Loucy (cell line): Measurements from ENCODE around the gene C6orf120.

Experiments
- H2AFZ ChIP-seq: fragments of 200-600 bp; sonication (generic); 2 replicates; pipeline ENCODE4 v1.6.0; 2016; ENCODE audit warnings: antibody characterized with exemption, mild to moderate bottlenecking, low read length, moderate library complexity
- H3F3A ChIP-seq: fragments of 200-600 bp; 2 replicates; pipeline ENCODE4 v1.6.0; 2016; ENCODE audit warnings: antibody characterized with exemption, low read depth, mild to moderate bottlenecking
- H3K27me3 ChIP-seq: fragments of 200-600 bp; sonication (generic); 2 replicates; pipeline ENCODE4 v1.6.1; 2014; ENCODE audit warnings: low read length, mild to moderate bottlenecking; ENCODE audit not compliant: insufficient read depth, poor library complexity, severe bottlenecking
- H3K36me3 ChIP-seq: fragments of 200-600 bp; sonication (generic); 2 replicates; pipeline ENCODE4 v1.6.1; 2016; ENCODE audit warnings: low read length; ENCODE audit not compliant: insufficient read depth
- H3K4me1 ChIP-seq: fragments of 200-600 bp; sonication (generic); 2 replicates; pipeline ENCODE4 v1.5.1; 2014; ENCODE audit warnings: low read length, mild to moderate bottlenecking; ENCODE audit not compliant: insufficient read depth, poor library complexity, severe bottlenecking
- H3K4me2 ChIP-seq: fragments of 200-600 bp; sonication (generic); 2 replicates; pipeline ENCODE4 v1.6.0; 2014; ENCODE audit warnings: antibody characterized with exemption, low read length, low read depth, mild to moderate bottlenecking; ENCODE audit not compliant: poor library complexity, severe bottlenecking
- H3K4me3 ChIP-seq: fragments of 200-600 bp; sonication (generic); 2 replicates; pipeline ENCODE4 v1.5.1; 2014; ENCODE audit warnings: low read length, mild to moderate bottlenecking, mixed read lengths; ENCODE audit not compliant: poor library complexity, severe bottlenecking
- H3K79me2 ChIP-seq: fragments of 200-600 bp; sonication (generic); 2 replicates; pipeline ENCODE4 v1.6.1; 2014; ENCODE audit warnings: low read length; ENCODE audit not compliant: insufficient read depth
- H3K9ac ChIP-seq: fragments of 200-600 bp; sonication (generic); 2 replicates; pipeline ENCODE4 v1.6.0; 2014; ENCODE audit warnings: mild to moderate bottlenecking, low read depth, low read length, moderate library complexity; ENCODE audit not compliant: poor library complexity, severe bottlenecking
- H3K9me2 ChIP-seq: fragments of 200-600 bp; sonication (generic); replicated peaks from 2 replicates; pipeline ENCODE4 v1.6.1; 2016; ENCODE audit warnings: low read depth, low read length, mixed read lengths
- H3K9me3 ChIP-seq: fragments of 200-600 bp; sonication (generic); 2 replicates; pipeline ENCODE4 v1.6.1; 2014; ENCODE audit warnings: mild to moderate bottlenecking, antibody characterized with exemption, low read length, low read depth; ENCODE audit not compliant: insufficient read depth
- H4K20me1 ChIP-seq: fragments of 200-600 bp; sonication (generic); 2 replicates; pipeline ENCODE4 v1.6.0; 2014; ENCODE audit warnings: antibody characterized with exemption, low read length, mild to moderate bottlenecking; ENCODE audit not compliant: insufficient read depth, poor library complexity, severe bottlenecking
- EZH2phosphoT487 ChIP-seq: fragments of 200-600 bp; IDR thresholded peaks from 2 replicates; pipeline ENCODE4 v1.6.1; 2018; ENCODE audit warnings: antibody characterized with exemption, mild to moderate bottlenecking, moderate library complexity, borderline replicate concordance
- TF ChIP-seq, protein P1 (sequence below): fragments of 200-600 bp; sonication (generic); conservative IDR thresholded peaks from 2 replicates; pipeline ENCODE4 v1.5.1; 2014; ENCODE audit warnings: mild to moderate bottlenecking, antibody characterized with exemption, low read length

Gene C6orf120

DNA sequence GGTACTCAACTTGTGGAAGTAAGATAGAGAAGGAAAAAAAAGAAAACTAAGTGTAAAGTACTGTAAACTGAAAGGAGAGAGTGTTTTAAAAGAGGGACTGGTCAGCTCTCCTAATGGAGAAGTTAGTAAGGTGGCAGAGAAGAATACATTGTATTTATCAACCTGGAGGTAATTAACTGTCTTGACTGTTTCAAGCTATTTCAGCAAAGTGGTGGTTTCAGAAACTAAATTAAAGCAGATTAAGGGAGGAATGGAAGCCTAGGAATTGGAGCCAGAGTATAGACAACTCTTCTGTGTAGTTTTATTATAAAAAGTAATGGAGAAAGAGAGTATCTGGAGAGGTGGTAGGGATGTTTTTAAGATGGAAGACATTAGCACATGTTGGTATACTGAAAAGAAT, 25.0 kb downstream of the C6orf120 start:
- Histone ChIP-seq H3K9me3 (no peaks in the 10 kb centered on the region), H3K4me2 (peak overlapping the region; percentile 89), H3K9ac (peak overlapping the region; percentile 28), H2AFZ (peak overlapping the region; percentile 30; the same call in 1 of the 2 replicates), H3K4me3 (peak overlapping the region; percentile 98), H3K27me3 (no peaks in the 10 kb centered on the region), H4K20me1 (peaks cover 15% of the 10 kb centered on the region), H3K9me2 (no peaks in the 10 kb centered on the region), H3F3A (0 out of 2 replicates have a peak, but pooled peaks cover 8% of the 10 kb centered on the region), H3K4me1 (peaks cover 51% of the 10 kb centered on the region), H3K36me3 (no peaks in the 10 kb centered on the region), H3K79me2 (peaks cover 34% of the 10 kb centered on the region)
- TF ChIP-seq EZH2phosphoT487, result no peak
- TF ChIP-seq, protein P1, sequence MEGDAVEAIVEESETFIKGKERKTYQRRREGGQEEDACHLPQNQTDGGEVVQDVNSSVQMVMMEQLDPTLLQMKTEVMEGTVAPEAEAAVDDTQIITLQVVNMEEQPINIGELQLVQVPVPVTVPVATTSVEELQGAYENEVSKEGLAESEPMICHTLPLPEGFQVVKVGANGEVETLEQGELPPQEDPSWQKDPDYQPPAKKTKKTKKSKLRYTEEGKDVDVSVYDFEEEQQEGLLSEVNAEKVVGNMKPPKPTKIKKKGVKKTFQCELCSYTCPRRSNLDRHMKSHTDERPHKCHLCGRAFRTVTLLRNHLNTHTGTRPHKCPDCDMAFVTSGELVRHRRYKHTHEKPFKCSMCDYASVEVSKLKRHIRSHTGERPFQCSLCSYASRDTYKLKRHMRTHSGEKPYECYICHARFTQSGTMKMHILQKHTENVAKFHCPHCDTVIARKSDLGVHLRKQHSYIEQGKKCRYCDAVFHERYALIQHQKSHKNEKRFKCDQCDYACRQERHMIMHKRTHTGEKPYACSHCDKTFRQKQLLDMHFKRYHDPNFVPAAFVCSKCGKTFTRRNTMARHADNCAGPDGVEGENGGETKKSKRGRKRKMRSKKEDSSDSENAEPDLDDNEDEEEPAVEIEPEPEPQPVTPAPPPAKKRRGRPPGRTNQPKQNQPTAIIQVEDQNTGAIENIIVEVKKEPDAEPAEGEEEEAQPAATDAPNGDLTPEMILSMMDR, result no peak

DNA sequence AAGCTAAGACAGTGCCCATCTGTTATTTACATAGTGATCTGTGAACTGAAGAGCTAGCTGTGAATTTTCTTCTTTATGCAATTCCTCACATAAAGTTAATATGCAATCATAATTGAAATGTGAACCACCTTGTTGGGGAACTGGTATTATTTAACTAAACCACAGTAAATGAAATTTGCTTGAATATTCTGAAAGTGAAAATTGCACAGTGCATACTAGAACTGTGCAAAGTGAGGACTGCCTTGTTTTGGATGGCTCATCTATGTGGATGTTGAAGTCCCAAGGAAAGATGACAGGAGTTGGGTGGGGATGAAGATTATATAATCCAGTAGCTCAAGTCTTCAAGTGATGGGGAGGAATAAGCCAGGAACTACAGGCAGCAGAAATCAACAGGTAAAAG, 28.0 kb downstream of the C6orf120 start:
- no peaks in the 10 kb centered on the region for H3K9me2 ChIP-seq
- no peaks in the 10 kb centered on the region for H3K27me3 ChIP-seq
- no peak overlapping the region for H2AFZ ChIP-seq
- no peaks in the 10 kb centered on the region for H3K36me3 ChIP-seq
- no peak for TF ChIP-seq EZH2phosphoT487
- H3K4me1 ChIP-seq, result peaks cover 44% of the 10 kb centered on the region
- no peak overlapping the region for H3K4me3 ChIP-seq
- H4K20me1 ChIP-seq, result no peaks in the 10 kb centered on the region
- H3F3A ChIP-seq, result 0 out of 2 replicates have a peak, but pooled peaks cover 8% of the 10 kb centered on the region
- H3K9me3 ChIP-seq, result no peaks in the 10 kb centered on the region
- peaks cover 15% of the 10 kb centered on the region for H3K79me2 ChIP-seq
- no peak overlapping the region for H3K9ac ChIP-seq
- no peak overlapping the region for H3K4me2 ChIP-seq

DNA sequence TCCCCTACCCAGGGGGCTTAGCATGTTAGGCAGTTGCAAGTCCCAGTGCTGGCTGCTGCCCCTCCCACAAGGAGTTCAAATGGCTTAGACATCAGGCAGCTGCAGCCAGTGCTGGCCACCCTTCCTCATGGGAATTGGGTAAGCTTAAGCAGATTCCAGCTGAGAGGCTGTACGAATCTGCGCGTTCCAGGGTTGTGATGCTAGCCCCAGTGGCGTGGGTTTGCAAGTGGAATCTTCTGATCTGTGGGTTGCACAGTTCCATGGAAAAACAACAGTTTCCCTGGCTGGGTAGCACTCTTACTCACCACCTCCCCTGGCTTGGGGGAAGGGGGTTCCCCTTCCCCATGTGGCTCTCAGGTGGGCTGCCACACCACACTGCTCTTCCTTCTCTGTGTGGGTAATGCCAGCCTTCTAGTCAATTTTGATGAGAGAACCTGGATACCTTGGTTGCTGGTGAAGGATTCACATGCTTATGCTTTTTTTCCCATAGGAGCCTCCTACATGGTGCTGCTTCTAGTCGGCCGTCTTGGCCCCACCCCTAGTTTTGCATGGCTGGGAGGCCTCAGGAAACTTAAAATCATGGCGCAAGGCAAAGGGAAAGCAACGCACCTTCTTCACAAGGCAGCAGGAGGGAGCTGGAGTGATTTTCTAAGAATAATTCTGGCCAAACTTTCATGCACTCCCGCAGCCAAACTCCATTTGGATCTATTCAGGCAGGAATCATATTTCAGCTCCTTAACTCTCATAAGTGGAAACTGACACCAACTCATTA, 36.5 kb downstream of the C6orf120 start:
- no peak overlapping the region for H3K4me2 ChIP-seq
- H3K27me3 ChIP-seq, result no peaks in the 10 kb centered on the region

More for the DNA sequence above, 36.5 kb downstream of the C6orf120 start:
- Histone ChIP-seq H4K20me1 (no peaks in the 10 kb centered on the region), H3K79me2 (no peaks in the 10 kb centered on the region), H3K9me2 (no peaks in the 10 kb centered on the region), H3K36me3 (no peaks in the 10 kb centered on the region), H3K4me1 (no peaks in the 10 kb centered on the region), H3K4me3 (no peak overlapping the region), H3F3A (no peaks in the 10 kb centered on the region), H2AFZ (no peak overlapping the region), H3K9me3 (no peaks in the 10 kb centered on the region), H3K9ac (no peak overlapping the region)
- TF ChIP-seq, protein P1, result no peak
- TF ChIP-seq EZH2phosphoT487, result no peak
